Measurements from ENCODE around the gene ZNF138.

Gene ZNF138

GRCh38 chr7:64870656-64871055 is 76.4 kb downstream of the ZNF138 start:
- Histone ChIP-seq H3K36me3 (replicated peaks; ENCODE audit: low read depth, low read length) (no peaks in the 10 kb centered on the region), H3K27me3 (ENCODE audit: low read depth, low read length) (no peaks in the 10 kb centered on the region), H2AFZ (ENCODE audit: low read depth, low read length) (no peak overlapping the region), H3K9me3 (ENCODE audit: insufficient read depth, low read length) (no peaks in the 10 kb centered on the region), H3K79me2 (ENCODE audit: low read length) (no peaks in the 10 kb centered on the region), H3K27ac (ENCODE audit: low read length) (no peak overlapping the region), H3K4me2 (ENCODE audit: low read length) (no peak overlapping the region), H3K9ac (ENCODE audit: low read length) (no peak overlapping the region), H3K4me1 (ENCODE audit: low read length) (no peaks in the 10 kb centered on the region), H3K4me3 (ENCODE audit: low read length) (no peak overlapping the region), H4K20me1 (ENCODE audit: insufficient read depth, low read length) (no peaks in the 10 kb centered on the region)
- TF ChIP-seq, protein P1, sequence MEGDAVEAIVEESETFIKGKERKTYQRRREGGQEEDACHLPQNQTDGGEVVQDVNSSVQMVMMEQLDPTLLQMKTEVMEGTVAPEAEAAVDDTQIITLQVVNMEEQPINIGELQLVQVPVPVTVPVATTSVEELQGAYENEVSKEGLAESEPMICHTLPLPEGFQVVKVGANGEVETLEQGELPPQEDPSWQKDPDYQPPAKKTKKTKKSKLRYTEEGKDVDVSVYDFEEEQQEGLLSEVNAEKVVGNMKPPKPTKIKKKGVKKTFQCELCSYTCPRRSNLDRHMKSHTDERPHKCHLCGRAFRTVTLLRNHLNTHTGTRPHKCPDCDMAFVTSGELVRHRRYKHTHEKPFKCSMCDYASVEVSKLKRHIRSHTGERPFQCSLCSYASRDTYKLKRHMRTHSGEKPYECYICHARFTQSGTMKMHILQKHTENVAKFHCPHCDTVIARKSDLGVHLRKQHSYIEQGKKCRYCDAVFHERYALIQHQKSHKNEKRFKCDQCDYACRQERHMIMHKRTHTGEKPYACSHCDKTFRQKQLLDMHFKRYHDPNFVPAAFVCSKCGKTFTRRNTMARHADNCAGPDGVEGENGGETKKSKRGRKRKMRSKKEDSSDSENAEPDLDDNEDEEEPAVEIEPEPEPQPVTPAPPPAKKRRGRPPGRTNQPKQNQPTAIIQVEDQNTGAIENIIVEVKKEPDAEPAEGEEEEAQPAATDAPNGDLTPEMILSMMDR (IDR thresholded peaks at IDR 0.05; ENCODE audit: low read depth, low read length): no peak
- no peak for TF ChIP-seq EZH2phosphoT487 (IDR thresholded peaks at IDR 0.05; ENCODE audit: low read depth)

GRCh38 chr7:64871761-64872160 is 77.5 kb downstream of the ZNF138 start:
- no peak overlapping the region for H3K4me2 ChIP-seq (ENCODE audit: low read length)
- H3K27ac ChIP-seq (ENCODE audit: low read length): no peak overlapping the region
- H3K27me3 ChIP-seq (ENCODE audit: low read depth, low read length): no peaks in the 10 kb centered on the region
- no peaks in the 10 kb centered on the region for H3K79me2 ChIP-seq (ENCODE audit: low read length)
- no peaks in the 10 kb centered on the region for H3K4me1 ChIP-seq (ENCODE audit: low read length)
- H3K4me3 ChIP-seq (ENCODE audit: low read length): no peak overlapping the region
- H3K36me3 ChIP-seq (replicated peaks; ENCODE audit: low read depth, low read length): no peaks in the 10 kb centered on the region
- no peak overlapping the region for H2AFZ ChIP-seq (ENCODE audit: low read depth, low read length)
- H4K20me1 ChIP-seq (ENCODE audit: insufficient read depth, low read length): no peaks in the 10 kb centered on the region
- H3K9me3 ChIP-seq (ENCODE audit: insufficient read depth, low read length): no peaks in the 10 kb centered on the region
- H3K9ac ChIP-seq (ENCODE audit: low read length): no peak overlapping the region
- TF ChIP-seq EZH2phosphoT487 (IDR thresholded peaks at IDR 0.05; ENCODE audit: low read depth): no peak
- TF ChIP-seq, protein P1 (IDR thresholded peaks at IDR 0.05; ENCODE audit: low read depth, low read length): no peak

DNA sequence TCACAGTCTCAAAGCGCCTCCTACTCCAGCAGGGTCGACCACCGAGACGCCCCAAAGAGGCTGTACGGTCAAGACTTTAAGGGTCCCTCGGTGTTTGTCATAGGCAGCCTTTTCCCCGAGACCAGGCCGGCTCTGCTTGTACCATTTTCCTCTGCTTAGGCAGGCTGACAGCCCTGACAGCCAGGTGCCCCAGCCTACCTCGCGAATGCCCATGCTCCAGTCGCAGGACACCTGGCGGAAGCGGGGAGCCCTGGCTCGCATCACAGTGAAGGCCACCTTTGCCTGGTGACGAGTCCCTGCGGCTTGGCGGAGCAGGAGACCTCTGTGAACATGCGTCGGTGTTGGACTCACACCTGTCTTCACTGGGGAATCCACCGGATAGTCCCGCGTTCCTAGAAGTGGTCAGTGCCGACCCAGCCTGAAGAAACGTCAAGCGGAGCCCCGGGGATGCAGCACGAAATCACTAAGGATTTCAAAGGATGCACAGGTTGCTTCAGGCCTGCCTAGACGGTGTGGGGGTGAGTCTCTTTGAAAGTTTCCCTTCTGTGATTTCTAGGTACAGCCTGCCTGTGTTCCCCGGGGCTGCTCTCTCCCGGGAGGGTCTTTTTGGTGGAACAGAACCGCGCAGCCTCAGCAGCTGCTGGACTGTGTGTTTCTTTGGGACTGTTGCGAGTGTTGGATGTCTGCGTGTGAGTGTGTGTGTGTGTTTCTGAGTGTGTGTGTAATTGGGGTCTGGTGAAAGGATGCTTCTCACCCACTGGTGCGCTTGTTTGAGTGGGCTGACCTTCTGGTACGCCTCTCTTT is 78.3 kb downstream of the ZNF138 start:
- Histone ChIP-seq H3K9ac (ENCODE audit: low read length) (no peak overlapping the region), H3K27ac (ENCODE audit: low read length) (no peak overlapping the region), H3K79me2 (ENCODE audit: low read length) (no peaks in the 10 kb centered on the region), H3K36me3 (replicated peaks; ENCODE audit: low read depth, low read length) (no peaks in the 10 kb centered on the region), H3K4me1 (ENCODE audit: low read length) (no peaks in the 10 kb centered on the region), H2AFZ (ENCODE audit: low read depth, low read length) (no peak overlapping the region), H3K9me3 (ENCODE audit: insufficient read depth, low read length) (no peaks in the 10 kb centered on the region), H3K27me3 (ENCODE audit: low read depth, low read length) (no peaks in the 10 kb centered on the region), H3K4me2 (ENCODE audit: low read length) (no peak overlapping the region), H4K20me1 (ENCODE audit: insufficient read depth, low read length) (no peaks in the 10 kb centered on the region), H3K4me3 (ENCODE audit: low read length) (no peak overlapping the region)
- TF ChIP-seq EZH2phosphoT487 (IDR thresholded peaks at IDR 0.05; ENCODE audit: low read depth): no peak
- TF ChIP-seq, protein P1 (IDR thresholded peaks at IDR 0.05; ENCODE audit: low read depth, low read length): no peak

- Histone ChIP-seq H3K9me3 (ENCODE audit: insufficient read depth, low read length) (no peaks in the 10 kb centered on the region; the same call in 1 of the 2 replicates), H3K36me3 (replicated peaks; ENCODE audit: low read depth, low read length) (no peaks in the 10 kb centered on the region), H3K4me3 (ENCODE audit: low read length) (no peak overlapping the region), H3K9ac (ENCODE audit: low read length) (no peak overlapping the region), H4K20me1 (ENCODE audit: insufficient read depth, low read length) (no peaks in the 10 kb centered on the region), H3K4me1 (ENCODE audit: low read length) (no peaks in the 10 kb centered on the region), H2AFZ (ENCODE audit: low read depth, low read length) (no peak overlapping the region), H3K79me2 (ENCODE audit: low read length) (no peaks in the 10 kb centered on the region), H3K27me3 (ENCODE audit: low read depth, low read length) (no peaks in the 10 kb centered on the region), H3K27ac (ENCODE audit: low read length) (no peak overlapping the region), H3K4me2 (ENCODE audit: low read length) (no peak overlapping the region)
- TF ChIP-seq, protein P1 (IDR thresholded peaks at IDR 0.05; ENCODE audit: low read depth, low read length): no peak
- no peak for TF ChIP-seq EZH2phosphoT487 (IDR thresholded peaks at IDR 0.05; ENCODE audit: low read depth)
Measured at GRCh38 chr7:64873155-64873500, 78.9 kb downstream of the ZNF138 start.
